NCI-H82 treated with DMSO at 0.1 percent for 48 hours (cell line): ENCODE measurements around the gene WFDC10B.
"Not testable (repeated sequence)": the region's sequence is repeated elsewhere in the genome, so short reads cannot be mapped to it uniquely, and the experiment has no call there.

Experiments used
- DNase-seq: peaks from one replicate; lab custom pipeline; 2025; ENCODE audit not compliant: unreplicated experiment; lab: John Stamatoyannopoulos, UW

WFDC10B gene

GRCh38 chr20:45649312-45649863 is 55.4 kb downstream of the WFDC10B start:
- DNase-seq = no peak

DNA sequence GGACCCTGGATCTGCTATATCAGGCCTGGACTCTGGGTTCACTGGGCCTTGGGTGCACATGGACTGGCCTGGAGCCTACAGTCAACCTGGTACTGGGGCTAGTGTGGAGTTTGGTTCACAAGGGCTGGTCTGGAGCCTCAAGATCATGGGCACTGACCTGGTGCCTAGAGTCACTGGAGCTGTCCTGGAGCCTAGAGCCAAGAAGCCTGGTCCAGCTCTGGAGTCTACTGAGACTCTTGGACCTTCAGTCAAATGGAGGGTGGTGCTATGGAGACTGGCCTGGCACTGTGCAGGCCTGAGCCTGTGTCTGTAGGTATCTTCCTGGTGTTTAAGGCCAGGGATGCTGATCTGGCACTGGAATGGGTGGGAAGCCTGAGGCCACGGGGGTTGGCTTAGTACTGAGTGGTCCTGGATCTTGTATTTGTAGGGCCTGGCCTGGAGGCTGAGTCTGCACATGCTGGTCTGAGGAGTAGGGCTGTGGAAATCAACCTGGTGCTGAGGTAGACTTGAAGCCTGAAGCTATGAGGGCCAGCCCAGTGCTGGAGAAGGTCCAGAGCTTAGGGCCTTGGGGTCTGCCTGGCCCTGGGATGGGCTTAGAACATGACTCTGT is 57.3 kb downstream of the WFDC10B start:
- DNase-seq = no peak

GRCh38 chr20:45646875-45647274 is 57.9 kb downstream of the WFDC10B start:
- DNase-seq = no peak

DNA sequence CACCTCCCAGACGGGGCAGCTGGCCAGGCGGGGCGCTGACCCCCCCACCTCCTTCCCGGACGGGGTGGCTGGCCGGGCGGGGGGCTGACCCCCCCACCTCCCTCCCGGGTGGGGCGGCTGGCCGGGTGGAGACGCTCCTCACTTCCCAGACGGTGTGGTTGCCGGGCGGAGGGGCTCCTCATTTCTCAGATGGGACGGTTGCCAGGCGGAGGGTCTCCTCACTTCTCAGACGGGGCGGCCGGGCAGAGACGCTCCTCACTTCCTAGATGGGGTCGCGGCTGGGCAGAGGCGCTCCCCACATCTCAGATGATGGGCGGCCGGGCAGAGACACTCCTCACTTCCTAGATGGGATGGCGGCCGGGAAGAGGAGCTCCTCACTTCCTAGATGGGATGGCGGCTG is 59.0 kb downstream of the WFDC10B start:
- DNase-seq = not testable (repeated sequence)

DNA sequence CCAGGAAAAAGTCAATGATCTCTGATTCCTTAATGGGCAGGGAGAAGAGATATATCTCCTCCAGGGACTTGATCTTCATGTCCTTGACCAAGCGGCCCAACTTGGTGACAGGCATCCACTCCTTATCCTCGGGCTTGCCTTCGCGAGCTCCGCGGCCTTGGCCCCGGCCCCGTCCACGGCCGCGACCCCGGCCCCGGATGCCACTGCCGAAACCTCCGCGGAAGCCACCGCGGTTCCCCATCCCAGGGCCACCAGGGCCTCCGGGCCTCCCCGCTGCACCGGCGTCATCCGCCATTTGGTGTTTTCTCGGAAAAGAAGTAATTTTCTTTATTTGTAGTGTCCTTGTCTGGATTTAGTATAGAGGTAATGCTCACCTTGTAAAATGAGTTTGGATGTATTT is 63.7 kb downstream of the WFDC10B start:
- not testable (repeated sequence) for DNase-seq

- no peak for DNase-seq
Measured at GRCh38 chr20:45639687-45640086, 65.1 kb downstream of the WFDC10B start.

DNA sequence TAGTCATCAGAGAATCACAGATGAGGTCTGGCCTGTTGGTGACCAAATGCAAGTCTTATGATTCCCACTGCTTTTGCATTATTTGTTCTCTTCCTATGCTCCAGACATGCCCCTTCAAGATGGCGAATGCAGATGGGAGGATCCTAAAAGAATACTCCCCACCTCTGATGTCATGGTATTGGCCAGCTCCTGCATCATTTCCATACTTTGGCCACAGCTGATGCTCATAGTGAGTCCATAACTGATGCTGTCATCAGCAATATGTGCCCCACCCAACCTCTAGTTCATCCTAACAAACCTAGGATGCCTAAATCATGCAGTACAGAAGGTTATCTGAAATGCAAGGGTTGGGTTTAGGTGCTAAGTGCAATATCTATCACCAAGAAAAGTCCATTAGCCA is 68.3 kb downstream of the WFDC10B start:
- no peak for DNase-seq
